GM12891 (cell line): Measurements from ENCODE around the gene COL15A1.
"Not testable (repeated sequence)": the region's sequence is repeated elsewhere in the genome, so short reads cannot be mapped to it uniquely, and the experiment has no call there.

Experiments used
- DNase-seq: peaks from one replicate; pipeline ENCODE4 v3.0.0; 2011; ENCODE audit warnings: low spot score; ENCODE audit not compliant: insufficient read length
- FAIRE-seq: peaks from 2 replicates; lab custom pipeline; 2011; peaks lifted over from hg19 to GRCh38; lab: Jason Lieb, UNC
- PAX5 ChIP-seq: IDR thresholded peaks from 2 replicates; pipeline ENCODE4 v1.6.1; 2011; ENCODE audit warnings: low read length, moderate library complexity, mild to moderate bottlenecking; ENCODE audit not compliant: insufficient read depth, severe bottlenecking
- POLR2A ChIP-seq: IDR thresholded peaks from 2 replicates; pipeline ENCODE4 v1.6.1; 2011; ENCODE audit warnings: low read depth, low read length, control low read depth
- POLR2AphosphoS5 ChIP-seq: IDR thresholded peaks from 2 replicates; pipeline ENCODE4 v1.6.1; 2011; ENCODE audit warnings: low read depth, low read length, control low read depth
- POU2F2 ChIP-seq: IDR thresholded peaks from 2 replicates; pipeline ENCODE4 v1.6.1; 2011; ENCODE audit warnings: low read depth, mild to moderate bottlenecking, control low read depth, low read length, moderate library complexity
- SPI1 ChIP-seq: IDR thresholded peaks from 2 replicates; pipeline ENCODE4 v1.6.1; 2011; ENCODE audit warnings: low read depth, low read length, control low read depth
- TAF1 ChIP-seq: IDR thresholded peaks from 2 replicates; pipeline ENCODE4 v1.6.1; 2011; ENCODE audit warnings: low read depth, low read length, control low read depth

Gene COL15A1

GRCh38 chr9:99093492-99093791 lies 149.7 kb downstream of the COL15A1 start:
- DNase-seq, result no peak
- peak; percentile 61 for FAIRE-seq
- no peak for TF ChIP-seq PAX5
- no peak for TF ChIP-seq POU2F2

- FAIRE-seq (no peak), DNase-seq (no peak)
- no peak for TF ChIP-seq TAF1
- TF ChIP-seq SPI1, result no peak
- no peak for TF ChIP-seq POU2F2
- TF ChIP-seq POLR2A, result no peak
- no peak for TF ChIP-seq POLR2AphosphoS5
- TF ChIP-seq PAX5, result no peak
Observed at GRCh38 chr9:99095565-99095964, 151.9 kb downstream of the COL15A1 start.

- no peak for FAIRE-seq
- DNase-seq, result no peak
- TF ChIP-seq PAX5, result no peak
- no peak for TF ChIP-seq SPI1
- TF ChIP-seq POLR2AphosphoS5, result no peak
- no peak for TF ChIP-seq POLR2A
- TF ChIP-seq TAF1, result no peak
- TF ChIP-seq POU2F2, result no peak
Observed at GRCh38 chr9:99096409-99096808, 152.7 kb downstream of the COL15A1 start.

GRCh38 chr9:99099806-99100585 lies 156.3 kb downstream of the COL15A1 start:
- FAIRE-seq, DNase-seq: not testable (repeated sequence)

GRCh38 chr9:99101271-99101670 lies 157.6 kb downstream of the COL15A1 start:
- FAIRE-seq, result no peak
- no peak for TF ChIP-seq SPI1
- no peak for TF ChIP-seq POLR2AphosphoS5
- no peak for TF ChIP-seq POLR2A
- no peak for TF ChIP-seq TAF1
- no peak for TF ChIP-seq POU2F2
- no peak for TF ChIP-seq PAX5
- no peak for DNase-seq

GRCh38 chr9:99101812-99102211 lies 158.1 kb downstream of the COL15A1 start:
- no peak for DNase-seq
- FAIRE-seq, result no peak
- TF ChIP-seq PAX5 (no peak), POLR2A (no peak), TAF1 (no peak), POLR2AphosphoS5 (no peak), POU2F2 (no peak), SPI1 (no peak)

- FAIRE-seq (no peak), DNase-seq (no peak)
- TF ChIP-seq SPI1 (no peak), POLR2AphosphoS5 (no peak), POLR2A (no peak), TAF1 (no peak), PAX5 (no peak), POU2F2 (no peak)
Observed at GRCh38 chr9:99103054-99103895, 159.6 kb downstream of the COL15A1 start.

- TF ChIP-seq PAX5, result no peak
- no peak for TF ChIP-seq POLR2A
- no peak for TF ChIP-seq POLR2AphosphoS5
- no peak for TF ChIP-seq SPI1
- TF ChIP-seq POU2F2, result no peak
- no peak for TF ChIP-seq TAF1
- FAIRE-seq, result no peak
- DNase-seq, result no peak
Observed at GRCh38 chr9:99103901-99104458, 160.3 kb downstream of the COL15A1 start.

- no peak for TF ChIP-seq SPI1
- no peak; the same call in 1 of the 2 replicates for TF ChIP-seq POLR2AphosphoS5
- TF ChIP-seq PAX5, result no peak
- TF ChIP-seq TAF1, result 0 out of 2 replicates have a peak, but pooled peaks have one; percentile 38
- TF ChIP-seq POLR2A, result peak; percentile 57; the same call in 1 of the 2 replicates
- TF ChIP-seq POU2F2, result no peak
- DNase-seq (peak; percentile 97), FAIRE-seq (peak; percentile 89)
Observed at GRCh38 chr9:99104459-99105151, 160.9 kb downstream of the COL15A1 start, which contains the start of gene TGFBR1. TGFBR1 (plus strand) TSS chr9:99105113; CDS start chr9:99105206, 93 bp downstream.
